Measurements from ENCODE around the gene NRG4.

DNA sequence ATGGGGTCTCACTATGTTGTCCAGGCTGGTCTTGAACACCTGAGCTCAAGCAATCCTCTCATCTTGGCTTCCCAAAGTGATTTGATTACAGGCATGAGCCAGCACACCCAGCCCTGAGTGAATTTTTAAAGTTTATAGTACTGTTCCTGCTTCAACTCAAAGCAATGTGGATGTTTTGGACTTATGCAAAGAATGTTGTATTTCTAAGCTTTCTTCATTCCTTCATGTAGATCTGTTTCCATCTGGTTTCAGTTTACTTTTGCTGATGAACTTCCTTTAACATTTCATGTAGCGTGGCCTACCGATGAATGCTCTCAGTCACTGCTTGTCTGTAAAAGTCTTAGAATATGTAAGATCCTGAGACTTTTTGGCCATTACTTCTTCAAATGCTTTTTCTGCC, 23.2 kb downstream of the NRG4 start:
- TF ChIP-seq, protein P1, sequence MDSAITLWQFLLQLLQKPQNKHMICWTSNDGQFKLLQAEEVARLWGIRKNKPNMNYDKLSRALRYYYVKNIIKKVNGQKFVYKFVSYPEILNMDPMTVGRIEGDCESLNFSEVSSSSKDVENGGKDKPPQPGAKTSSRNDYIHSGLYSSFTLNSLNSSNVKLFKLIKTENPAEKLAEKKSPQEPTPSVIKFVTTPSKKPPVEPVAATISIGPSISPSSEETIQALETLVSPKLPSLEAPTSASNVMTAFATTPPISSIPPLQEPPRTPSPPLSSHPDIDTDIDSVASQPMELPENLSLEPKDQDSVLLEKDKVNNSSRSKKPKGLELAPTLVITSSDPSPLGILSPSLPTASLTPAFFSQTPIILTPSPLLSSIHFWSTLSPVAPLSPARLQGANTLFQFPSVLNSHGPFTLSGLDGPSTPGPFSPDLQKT (IDR thresholded peaks at IDR 0.05; ENCODE audit: borderline replicate concordance, low read depth, low read length) = no peak
- TF ChIP-seq BCL11A (tag by site-specific recombination; IDR thresholded peaks at IDR 0.05; ENCODE audit: low read depth) = no peak
- TF ChIP-seq, protein P2, sequence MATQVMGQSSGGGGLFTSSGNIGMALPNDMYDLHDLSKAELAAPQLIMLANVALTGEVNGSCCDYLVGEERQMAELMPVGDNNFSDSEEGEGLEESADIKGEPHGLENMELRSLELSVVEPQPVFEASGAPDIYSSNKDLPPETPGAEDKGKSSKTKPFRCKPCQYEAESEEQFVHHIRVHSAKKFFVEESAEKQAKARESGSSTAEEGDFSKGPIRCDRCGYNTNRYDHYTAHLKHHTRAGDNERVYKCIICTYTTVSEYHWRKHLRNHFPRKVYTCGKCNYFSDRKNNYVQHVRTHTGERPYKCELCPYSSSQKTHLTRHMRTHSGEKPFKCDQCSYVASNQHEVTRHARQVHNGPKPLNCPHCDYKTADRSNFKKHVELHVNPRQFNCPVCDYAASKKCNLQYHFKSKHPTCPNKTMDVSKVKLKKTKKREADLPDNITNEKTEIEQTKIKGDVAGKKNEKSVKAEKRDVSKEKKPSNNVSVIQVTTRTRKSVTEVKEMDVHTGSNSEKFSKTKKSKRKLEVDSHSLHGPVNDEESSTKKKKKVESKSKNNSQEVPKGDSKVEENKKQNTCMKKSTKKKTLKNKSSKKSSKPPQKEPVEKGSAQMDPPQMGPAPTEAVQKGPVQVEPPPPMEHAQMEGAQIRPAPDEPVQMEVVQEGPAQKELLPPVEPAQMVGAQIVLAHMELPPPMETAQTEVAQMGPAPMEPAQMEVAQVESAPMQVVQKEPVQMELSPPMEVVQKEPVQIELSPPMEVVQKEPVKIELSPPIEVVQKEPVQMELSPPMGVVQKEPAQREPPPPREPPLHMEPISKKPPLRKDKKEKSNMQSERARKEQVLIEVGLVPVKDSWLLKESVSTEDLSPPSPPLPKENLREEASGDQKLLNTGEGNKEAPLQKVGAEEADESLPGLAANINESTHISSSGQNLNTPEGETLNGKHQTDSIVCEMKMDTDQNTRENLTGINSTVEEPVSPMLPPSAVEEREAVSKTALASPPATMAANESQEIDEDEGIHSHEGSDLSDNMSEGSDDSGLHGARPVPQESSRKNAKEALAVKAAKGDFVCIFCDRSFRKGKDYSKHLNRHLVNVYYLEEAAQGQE (tag by site-specific recombination; IDR thresholded peaks at IDR 0.05) = no peak
- no peak for TF ChIP-seq PRDM1 (tag by site-specific recombination; IDR thresholded peaks at IDR 0.05)
- no peak for TF ChIP-seq CTCF (tag by site-specific recombination; IDR thresholded peaks at IDR 0.05)
- no peak for TF ChIP-seq KLF7 (tag by site-specific recombination; IDR thresholded peaks at IDR 0.05; ENCODE audit: borderline replicate concordance)
- TF ChIP-seq, protein P3, sequence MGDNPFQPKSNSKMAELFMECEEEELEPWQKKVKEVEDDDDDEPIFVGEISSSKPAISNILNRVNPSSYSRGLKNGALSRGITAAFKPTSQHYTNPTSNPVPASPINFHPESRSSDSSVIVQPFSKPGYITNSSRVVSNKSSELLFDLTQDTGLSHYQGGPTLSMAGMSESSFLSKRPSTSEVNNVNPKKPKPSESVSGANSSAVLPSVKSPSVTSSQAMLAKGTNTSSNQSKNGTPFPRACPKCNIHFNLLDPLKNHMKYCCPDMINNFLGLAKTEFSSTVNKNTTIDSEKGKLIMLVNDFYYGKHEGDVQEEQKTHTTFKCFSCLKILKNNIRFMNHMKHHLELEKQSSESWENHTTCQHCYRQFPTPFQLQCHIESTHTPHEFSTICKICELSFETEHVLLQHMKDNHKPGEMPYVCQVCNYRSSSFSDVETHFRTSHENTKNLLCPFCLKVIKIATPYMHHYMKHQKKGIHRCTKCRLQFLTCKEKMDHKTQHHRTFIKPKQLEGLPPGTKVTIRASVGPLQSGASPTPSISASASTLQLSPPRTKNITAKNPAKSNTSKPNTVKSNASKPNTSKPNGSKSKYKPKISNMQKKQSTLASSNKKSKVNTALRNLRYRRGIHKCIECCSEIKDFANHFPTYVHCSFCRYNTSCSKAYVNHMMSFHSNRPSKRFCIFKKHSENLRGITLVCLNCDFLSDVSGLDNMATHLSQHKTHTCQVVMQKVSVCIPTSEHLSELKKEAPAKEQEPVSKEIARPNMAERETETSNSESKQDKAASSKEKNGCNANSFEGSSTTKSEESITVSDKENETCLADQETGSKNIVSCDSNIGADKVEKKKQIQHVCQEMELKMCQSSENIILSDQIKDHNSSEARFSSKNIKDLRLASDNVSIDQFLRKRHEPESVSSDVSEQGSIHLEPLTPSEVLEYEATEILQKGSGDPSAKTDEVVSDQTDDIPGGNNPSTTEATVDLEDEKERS (tag by site-specific recombination; IDR thresholded peaks at IDR 0.05) = no peak
- no peak for TF ChIP-seq ZNF23 (tag by site-specific recombination; IDR thresholded peaks at IDR 0.05; ENCODE audit: borderline replicate concordance)
- TF ChIP-seq ZNF292 (tag by site-specific recombination; IDR thresholded peaks at IDR 0.05; ENCODE audit: borderline replicate concordance, low read depth) = no peak
- TF ChIP-seq SCRT2 (tag by site-specific recombination; IDR thresholded peaks at IDR 0.05) = no peak
- TF ChIP-seq ZNF274 (IDR thresholded peaks at IDR 0.05; ENCODE audit: low read length) = no peak
- no peak for TF ChIP-seq ZNF274 (tag by site-specific recombination; IDR thresholded peaks at IDR 0.05; ENCODE audit: borderline replicate concordance)
